ENCODE measurements around the gene LMO1.

The LMO1 gene

DNA sequence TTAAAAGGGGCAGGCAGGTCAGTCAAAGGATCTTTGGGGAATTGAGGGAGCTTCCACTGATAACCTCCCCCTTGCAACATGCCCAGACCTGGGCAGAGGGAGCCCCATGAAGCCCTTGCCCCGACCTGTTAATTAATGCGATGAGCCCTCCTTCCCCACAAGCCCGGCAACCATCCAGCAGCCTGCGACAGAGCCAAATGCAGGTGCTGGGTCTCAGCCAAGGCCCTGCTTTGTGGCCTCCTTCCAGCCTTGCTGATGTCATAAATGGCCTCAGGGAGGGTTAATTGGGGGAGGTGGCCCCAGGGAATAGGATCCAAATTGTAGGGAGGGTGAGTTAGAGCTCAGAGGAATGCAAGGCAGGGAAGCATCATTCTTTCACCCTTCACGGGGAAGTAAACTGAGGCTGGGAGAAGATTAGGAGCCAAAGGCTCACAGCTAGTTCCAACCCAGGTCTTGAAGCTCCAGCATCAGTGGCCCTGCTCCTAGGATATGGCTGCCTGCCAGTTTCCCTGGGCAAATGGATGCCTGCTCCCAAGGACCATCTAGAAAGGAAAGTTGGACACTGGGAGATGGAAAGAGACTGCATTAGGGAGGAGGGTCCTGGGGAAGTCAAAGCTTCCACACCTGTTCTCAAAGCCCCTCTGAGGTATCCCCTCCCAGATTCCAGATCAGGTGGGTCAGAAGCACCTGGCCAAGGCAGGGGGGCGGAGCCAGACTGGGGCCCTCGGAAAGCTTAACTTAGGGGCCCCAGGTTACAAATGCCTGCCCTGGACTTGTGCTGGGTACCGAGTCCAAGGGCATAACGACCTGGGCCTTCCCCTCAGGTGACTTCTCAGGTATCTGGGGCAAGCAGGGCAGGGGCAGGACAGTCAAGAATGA is 34.1 kb downstream of the LMO1 start:
- DNase-seq = peak in 3 of 56 donors; percentile 7 to 22 (median 16)

DNA sequence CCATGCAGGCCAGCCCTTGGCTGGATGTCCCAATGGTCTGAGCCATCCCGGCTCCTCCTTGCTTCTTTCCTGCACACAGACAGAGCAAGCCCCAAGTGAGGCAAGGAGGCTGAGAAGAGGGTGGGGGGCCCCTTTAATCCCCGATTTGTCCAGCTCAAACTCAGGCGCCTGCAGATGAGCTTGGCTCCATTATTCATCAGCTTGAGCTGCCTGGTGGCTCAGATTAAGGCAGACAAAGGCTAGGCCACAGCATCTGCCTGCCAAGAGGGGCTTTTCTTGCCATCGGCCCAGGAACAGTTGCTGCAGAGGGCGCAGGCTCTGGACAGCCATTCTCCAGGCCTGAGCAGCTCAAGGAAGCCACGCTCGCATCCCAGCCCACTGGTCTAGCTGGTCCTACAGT is 35.4 kb downstream of the LMO1 start:
- no peak for DNase-seq

DNA sequence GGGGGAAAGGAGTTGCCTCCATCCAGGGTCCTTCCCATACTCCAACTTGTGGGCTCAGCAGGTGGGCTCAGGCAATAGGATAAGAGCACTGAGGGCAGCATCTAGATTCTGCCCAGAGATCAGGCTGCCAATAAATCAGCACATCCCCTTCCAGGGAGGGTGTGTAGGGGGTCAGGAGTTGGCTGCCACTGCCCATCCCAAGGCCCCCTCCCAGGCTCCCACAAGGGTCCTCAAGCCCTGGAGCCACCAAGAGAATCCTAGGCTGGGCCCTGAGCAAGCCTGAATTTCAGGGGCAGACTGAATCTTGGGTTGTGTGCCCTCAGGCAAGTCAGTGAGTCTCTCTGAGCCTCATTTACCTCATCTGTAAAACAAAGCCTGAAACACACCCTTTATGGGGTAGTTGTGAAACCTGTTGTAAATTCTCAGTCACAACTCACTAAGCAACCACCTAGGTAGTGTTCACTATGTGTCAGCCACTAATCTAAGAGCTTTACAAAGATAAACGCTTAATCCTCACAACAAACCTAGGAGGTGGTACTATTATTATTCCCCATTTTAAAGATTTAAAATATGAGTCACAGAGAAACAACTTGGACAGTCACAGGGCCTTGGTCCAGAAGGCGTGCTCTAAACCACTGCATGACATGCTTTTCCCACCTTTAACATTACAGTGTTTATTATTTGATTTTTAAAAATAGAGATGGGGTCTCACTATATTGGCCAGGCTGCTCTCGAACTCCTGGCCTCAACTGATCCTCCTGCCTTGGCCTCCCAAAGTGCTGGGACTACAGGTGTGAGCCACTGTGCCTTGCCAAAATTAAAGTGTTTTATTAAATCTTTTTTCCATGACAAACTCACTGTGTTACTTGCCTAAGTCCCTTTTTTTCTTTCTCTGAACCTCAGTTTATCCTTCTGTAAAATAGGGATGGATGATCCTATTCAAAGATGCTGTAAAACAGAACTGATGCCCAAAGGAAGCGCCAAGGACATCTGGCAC is 36.2 kb downstream of the LMO1 start:
- DNase-seq = no peak

DNA sequence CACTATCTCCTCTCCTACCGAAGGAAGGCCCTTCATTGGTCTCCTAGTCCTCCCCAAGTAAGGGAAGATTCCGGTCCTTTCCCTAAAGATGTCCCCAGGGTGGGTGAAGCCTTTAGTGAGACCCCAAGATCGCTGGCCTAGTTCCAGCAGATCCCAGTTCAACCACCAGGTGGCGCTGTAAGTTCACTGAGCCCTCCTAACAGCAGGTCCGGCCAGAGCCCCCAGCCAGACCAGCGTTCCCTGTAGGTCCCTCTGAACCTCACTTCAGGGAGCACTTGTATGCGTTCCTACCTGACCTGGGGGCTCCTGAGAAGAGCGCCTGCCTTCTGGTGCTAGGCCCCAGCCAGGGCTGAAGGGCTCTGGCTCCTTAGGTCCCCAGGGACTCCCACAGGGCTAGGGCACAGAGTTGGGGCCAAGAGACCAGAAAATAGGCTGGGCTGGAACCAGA is 38.1 kb downstream of the LMO1 start:
- peak in 49 of 56 donors; percentile 14 to 89 (median 54) for DNase-seq

DNA sequence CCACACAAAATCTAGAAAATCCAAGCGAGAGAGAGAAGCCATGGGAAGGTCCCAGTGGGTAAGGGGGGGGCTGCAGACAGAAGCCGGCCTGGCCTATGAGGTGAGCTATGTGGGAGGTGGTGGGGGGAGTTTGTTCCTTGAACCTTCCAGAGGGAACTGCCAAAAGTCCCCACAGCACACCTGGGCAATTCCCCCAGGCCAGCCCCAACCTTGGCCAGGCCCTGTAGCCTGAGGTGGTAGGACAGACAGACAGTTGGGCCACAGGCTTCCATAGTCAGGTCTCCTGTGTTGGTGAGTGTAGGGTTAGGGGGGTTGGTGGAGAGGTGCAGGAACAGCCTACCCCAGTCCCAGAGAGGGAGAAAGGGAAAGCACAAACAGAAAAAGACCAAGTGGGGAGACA is 39.0 kb downstream of the LMO1 start:
- DNase-seq = no peak

DNA sequence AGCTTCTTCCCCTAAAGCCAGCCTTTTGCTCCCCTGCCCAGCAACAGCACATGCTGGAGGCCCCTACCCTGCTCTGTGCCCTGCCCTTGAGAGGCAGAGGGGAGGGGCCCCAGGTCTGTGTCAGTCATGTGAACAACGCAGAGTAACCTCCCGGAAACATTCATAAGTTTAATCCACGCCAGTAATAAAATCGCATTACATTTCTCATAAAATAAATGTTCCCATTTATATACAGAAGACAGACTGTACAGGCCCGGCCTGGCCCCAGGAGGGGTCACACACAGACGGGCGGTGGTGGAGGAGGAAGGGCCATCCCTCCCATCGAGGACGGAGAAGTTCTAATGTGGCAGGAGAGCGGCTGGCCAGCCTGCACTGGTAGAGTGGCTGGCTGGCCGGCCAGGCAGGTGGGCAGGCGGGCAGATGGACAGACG is 39.5 kb downstream of the LMO1 start:
- DNase-seq = no peak

DNA sequence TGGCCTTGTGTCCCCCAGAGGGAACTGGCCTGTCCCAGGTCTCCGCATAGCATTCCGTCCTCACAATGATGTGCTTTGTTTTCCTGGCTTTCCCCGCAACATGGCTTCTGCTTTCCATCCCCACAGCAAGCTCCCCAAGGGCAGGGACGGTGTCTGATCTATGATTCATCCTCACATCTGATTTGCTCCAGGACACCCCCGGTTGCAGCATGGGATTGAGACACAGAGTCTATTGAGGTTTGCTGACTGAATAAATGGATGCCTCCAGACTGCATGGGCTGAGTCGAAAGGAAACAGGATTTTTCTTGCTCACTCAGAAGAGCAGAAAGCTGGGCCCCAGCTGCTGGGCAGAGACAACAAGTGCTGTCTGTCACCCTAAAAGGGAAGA is 40.2 kb downstream of the LMO1 start:
- DNase-seq = no peak

DNA sequence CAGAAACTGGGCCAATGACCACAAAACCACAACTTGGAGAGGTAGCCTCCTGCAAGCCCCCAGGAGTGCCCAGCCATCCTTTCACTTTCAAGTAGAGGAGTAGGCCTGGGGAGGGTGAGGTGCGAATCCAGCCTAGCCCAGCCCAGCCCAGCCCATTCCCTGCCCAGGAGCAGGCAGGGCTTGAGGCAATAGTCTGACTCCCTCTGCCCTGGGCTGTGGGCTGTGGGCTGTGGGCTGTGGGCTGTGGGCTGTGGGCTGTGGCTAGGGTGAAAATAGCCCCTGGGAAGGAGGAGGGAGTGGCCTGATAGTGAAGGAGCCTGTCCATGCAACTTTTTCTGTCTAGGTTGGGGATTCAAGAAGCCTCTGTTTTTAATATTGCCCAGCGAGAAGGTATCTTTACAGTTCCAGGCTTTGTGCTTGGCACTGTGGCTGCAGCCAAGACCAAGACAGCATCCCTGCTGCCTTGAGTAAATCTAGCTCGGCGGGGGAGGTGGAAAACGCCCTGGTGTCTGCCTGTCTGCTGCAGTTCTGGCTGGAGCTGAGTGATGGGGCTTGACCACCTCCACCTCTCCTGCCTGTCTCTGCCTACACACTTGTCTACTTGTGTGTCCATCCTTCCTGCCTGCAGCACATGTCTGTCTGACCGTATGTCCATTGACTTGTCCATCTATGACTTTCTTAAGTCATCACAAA is 40.7 kb downstream of the LMO1 start:
- DNase-seq = no peak

DNA sequence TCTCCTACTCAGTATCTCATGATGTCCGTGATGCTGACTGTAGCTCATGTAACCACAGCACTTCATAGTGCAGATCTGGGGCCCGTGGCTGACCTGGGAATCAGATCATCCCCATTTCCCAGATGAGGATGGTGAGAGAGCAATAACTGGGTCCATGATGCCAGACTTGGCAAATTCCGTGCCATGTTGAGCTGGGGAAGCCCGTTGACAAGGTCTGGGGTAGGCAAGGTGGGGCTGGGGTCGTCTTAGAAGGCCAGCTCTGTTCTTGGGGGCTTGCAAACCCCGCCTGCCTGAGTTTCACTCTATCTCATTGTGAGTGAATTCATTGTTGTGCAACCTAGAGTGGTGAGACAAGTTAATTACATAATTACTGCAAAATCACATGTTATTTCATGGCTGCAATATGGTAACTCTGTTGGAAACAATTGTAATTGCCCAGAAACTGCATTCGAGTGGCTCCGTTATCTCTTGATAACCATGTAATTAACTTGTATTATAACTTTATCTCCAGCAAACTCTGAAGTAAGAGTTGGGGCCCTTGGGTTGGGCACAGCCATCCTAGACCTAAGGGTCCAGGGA is 41.7 kb downstream of the LMO1 start:
- no peak for DNase-seq

DNA sequence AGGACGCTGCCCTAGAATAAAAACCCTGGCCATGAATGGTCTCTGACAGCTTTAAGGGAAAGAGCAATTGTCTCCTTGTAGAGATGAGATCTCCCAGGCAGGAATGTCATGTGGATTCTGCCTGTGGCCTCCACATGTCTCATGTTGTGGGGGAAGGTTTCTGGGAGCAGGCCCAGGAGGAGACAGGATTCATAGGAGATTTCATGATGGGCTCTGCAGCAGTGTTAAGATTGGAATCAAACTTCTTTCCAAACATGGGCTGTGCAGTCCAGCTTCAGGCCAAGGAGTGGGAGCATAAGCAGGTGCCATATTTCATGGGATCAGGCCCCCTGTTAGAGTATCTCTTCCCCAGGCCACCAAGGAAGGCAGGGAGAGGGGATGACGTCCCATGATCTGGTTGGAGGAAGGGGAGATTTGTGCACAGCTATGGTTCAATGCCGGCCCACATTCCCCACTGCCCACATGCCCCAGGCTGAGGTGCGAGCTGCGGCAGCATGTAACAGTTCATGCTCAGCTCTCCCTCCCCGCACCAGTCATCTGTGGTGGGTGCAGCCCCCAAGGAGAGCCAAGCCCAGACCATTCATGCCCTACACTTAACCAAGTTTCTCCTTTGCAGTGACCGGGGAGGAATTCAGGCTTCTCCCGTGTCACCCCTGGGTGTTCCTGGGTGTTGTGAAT is 42.5 kb downstream of the LMO1 start:
- DNase-seq = no peak

DNA sequence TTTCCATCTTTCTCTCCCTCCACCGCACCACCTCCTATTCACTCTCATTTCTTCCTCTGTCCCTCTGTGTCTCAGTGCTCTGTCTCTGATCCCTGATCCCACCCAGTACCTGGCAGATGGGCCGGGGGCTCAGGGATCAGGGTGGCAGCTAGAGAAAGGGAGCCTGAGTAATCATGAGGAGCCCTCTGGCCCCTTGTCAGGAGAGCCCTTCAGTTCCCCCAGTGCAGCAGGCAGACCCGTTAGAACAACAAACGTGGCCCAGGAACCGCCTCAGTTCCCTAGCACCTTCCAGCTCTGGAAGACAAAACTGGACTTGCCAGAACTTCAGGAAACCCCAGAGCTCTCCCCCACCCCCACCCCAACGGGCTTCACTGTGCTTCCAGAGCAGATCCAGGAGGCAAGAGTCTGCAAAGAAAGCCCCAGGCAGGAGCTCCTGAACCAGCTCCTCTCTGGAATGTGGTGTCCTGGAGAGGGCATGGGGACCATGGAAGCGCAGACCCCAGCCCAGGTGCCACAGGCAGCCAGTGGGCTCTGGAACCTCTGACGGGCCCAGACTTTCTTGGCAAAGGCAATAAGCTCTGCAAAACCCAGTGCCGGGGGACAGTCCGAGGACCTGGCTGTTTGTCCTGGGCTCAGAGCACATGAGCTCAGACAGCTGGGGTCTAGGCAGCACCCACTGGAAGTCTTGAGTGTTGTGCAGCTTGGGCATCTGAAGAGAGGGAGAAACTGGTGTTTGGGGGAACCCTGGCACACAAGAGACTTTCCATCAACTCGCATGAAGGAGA is 43.2 kb downstream of the LMO1 start:
- DNase-seq = no peak

DNA sequence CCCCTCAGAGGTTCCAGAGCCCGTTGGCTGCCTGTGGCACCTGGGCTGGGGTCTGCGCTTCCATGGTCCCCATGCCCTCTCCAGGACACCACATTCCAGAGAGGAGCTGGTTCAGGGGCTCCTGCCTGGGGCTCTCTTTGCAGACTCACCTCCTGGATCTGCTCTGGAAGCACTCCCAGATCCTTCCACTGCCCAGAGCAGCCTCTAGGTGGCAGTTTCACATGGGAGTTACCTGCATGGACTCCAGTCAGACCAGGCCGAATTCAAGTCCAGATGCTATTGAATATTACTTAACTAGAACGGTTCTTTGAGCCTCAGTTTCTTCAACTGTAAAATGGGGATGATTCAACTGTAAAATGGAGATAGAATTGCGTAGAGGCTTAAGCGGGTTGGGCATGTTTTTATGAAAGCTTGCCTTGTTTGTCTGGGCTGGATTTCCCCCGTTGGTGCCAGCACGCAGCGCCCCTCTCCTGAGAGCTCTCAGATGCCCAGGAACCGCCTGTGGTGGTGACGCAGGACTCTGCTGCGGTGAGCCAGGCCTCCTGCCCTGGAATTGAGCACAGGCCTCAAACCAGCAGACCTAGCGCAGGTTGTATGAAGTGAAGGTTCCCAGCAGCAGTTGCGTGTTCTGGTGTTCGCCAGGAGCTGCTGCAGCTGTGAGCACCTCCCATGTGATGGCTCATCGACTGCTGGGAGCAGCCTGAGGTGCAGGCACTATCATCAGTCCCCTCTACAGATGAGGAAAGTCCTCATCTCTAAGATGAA is 44.2 kb downstream of the LMO1 start:
- DNase-seq = peak in 8 of 56 donors; percentile 7 to 47 (median 25)

DNA sequence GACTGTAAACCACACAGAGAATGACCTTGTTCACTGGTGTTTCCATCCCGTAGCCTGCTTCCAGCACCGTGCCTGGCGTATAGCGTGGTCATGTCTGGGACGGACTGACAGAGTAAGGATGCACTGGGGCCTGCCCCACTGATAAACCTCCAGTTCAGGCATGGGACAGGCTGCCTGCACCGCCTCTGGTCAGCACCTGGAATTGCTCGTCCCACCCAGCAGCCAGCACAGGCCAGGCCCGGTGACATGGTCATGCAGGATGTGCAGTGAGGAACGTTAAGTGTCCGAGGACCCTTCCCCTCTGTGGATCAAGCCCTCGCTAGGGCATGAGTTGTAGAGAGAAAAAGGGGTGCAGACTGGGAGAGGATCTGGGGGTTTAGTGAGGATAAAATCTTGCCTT is 44.8 kb downstream of the LMO1 start:
- no peak for DNase-seq

DNA sequence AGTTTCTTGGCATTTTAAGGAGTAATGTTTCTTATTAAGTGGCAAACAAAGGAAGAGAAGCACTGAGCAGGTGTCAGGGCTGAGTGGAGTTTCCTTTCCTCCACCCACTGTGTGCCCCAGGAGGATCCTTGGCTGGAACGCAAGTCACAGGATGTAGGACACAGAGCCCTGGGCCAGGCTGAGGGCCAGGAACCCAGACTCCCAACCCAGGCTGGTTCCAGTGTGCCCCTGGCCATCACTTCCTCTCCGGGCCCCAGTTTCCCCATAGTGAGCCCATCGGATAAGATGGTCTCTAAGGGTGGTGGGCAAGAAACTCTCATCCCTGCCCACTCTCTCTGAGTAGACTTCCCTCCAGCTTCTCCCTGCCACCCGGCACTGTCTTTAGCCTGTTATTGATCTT is 45.3 kb downstream of the LMO1 start:
- DNase-seq = no peak

DNA sequence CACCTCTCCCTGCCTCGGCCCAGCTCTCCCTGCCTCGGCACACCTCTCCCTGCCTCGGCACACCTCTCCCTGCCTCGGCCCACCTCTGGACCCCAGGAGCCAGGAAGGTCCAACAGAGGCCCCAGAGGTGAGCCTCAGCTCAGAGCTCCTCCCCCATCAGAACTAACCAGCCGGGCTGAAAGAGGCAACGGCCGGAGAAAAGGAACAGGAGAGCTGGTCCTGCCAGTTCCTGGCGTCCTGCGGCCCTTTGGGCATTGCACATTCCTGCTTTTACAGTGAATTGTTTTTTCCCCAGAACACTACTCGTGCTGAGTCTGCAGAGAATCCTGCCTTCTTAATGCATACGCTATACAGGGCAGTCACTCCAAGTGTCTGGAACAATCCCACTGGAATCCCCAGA is 45.8 kb downstream of the LMO1 start:
- no peak for DNase-seq

DNA sequence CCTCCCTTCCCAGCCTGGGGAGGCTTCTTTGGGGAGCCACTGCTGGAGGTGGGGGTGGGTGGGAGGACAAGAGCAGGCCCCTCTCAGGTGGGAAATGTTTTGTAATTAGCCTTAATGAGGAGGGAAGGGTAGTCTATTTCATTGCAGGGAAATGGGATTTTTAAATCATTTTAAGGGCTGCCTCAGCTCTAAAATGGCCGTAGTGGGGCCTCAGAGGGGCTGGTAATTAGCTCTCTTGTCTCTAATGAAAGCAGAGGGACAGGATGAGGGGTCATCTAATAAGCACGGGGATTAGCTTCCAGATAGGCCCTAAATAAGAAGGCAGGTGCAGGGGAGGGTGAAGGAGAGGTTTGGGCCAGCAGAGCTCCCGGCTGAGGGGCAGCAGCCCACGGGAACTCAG is 46.5 kb downstream of the LMO1 start:
- no peak for DNase-seq

DNA sequence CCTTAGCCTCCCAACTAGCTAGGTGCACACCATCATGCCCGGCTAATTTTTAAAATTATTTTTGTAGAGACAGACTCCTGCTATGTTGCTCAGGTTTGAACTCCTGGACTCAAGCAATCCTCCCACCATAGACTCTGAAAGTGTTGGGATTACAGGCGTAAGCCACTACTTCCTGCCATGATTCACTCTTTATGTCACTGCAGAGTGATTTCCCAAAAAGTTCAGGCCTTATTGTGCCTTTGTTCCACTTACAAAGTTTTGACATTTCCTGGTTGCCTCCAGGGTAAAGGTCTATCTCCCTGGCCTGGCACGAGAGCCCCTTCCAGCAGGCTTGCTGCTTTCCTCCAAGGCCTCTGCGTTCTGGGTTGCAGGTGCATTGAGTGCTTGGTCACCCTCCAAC is 50.3 kb downstream of the LMO1 start:
- no peak for DNase-seq

DNA sequence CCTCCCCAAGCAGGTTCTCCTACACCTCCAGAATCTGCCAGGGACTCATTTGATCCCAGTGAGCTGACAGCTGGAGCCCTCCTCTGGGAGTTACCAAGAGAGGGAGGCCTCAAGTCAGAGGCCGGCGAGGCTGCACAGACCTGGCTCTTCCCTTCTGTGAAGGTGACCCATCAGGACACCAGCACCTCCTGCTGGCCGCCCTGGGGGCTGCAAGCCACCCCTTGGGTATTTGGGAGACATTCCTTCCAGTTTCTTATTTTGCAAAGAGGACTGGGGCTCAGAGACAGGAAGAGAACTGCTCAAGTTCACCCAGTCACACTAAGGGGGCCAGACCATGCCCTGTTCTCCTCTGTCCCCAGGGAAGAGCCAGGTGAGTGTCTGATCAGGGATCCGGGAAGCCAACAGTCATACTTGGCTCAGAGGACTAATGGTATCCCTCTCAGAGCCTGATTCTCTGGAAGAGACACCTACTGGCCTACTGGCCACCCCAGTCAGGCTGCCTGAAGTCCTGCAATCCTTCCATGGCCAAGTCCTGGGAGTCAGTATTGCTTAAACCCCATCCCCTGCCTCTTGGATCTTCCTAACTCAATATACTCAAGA is 54.4 kb downstream of the LMO1 start:
- peak in 5 of 56 donors; percentile 4 to 49 (median 22) for DNase-seq
